Muscle layer of duodenum (tissue), 2 donors: ENCODE data around the gene C20orf202.

Experiments used
- H3K27ac ChIP-seq: one replicate; pipeline ENCODE4 v1.7.0; 2013; ENCODE audit warnings: mild to moderate bottlenecking, low read length
- H3K27me3 ChIP-seq: one replicate; pipeline ENCODE4 v1.7.0; 2013; ENCODE audit warnings: low read depth, mild to moderate bottlenecking, control low read depth, low read length
- H3K36me3 ChIP-seq, 2 donors: one replicate each; pipeline ENCODE4 v1.7.0; 2013; ENCODE audit warnings: low read length in 2 of 2, control low read depth in 1 of 2, mild to moderate bottlenecking in 1 of 2; ENCODE audit not compliant: insufficient read depth in 2 of 2, control insufficient read depth in 1 of 2
- H3K4me1 ChIP-seq, 2 donors: one replicate each; pipeline ENCODE4 v1.7.0; 2013; ENCODE audit warnings: low read length in 2 of 2, mild to moderate bottlenecking in 2 of 2, control low read depth in 1 of 2, moderate library complexity in 1 of 2; ENCODE audit not compliant: insufficient read depth in 2 of 2, control insufficient read depth in 1 of 2
- H3K4me3 ChIP-seq, 2 donors: one replicate each; pipeline ENCODE4 v1.7.0; 2013; ENCODE audit warnings: low read length in 2 of 2, low read depth in 1 of 2, mild to moderate bottlenecking in 1 of 2
- H3K9me3 ChIP-seq, 2 donors: one replicate each; pipeline ENCODE4 v1.7.0; 2013; ENCODE audit warnings: low read length in 2 of 2, control low read depth in 1 of 2, mild to moderate bottlenecking in 1 of 2; ENCODE audit not compliant: control insufficient read depth in 1 of 2
- donor health status: healthy.

Gene C20orf202

DNA sequence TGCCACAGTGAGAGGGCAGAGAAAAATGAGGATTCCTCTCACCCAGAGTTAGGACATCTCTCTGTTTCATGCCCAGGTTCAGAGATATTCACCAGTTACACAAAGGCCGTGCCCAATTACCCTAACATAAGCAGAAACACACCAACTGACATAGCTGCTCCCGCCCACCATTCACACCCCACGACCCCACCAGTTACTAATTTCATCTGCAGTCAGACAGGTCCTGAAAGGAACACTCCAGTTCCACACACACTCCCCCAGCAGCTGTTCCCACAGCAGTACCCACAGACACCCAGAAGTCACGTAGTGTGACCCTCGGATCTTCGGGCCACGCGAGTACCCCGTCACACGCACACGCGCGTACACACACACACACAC is 19.0 kb upstream of the C20orf202 start:
- Histone ChIP-seq H3K27ac (no peak overlapping the region), H3K36me3 (no peaks in the 10 kb centered on the region), H3K4me3 (peak overlapping the region in 1 of 2 donors; percentile 59), H3K9me3 (no peaks in the 10 kb centered on the region), H3K27me3 (peaks cover 11% of the 10 kb centered on the region), H3K4me1 (peaks cover 6 to 19% of the 10 kb centered on the region in 2 donors)

DNA sequence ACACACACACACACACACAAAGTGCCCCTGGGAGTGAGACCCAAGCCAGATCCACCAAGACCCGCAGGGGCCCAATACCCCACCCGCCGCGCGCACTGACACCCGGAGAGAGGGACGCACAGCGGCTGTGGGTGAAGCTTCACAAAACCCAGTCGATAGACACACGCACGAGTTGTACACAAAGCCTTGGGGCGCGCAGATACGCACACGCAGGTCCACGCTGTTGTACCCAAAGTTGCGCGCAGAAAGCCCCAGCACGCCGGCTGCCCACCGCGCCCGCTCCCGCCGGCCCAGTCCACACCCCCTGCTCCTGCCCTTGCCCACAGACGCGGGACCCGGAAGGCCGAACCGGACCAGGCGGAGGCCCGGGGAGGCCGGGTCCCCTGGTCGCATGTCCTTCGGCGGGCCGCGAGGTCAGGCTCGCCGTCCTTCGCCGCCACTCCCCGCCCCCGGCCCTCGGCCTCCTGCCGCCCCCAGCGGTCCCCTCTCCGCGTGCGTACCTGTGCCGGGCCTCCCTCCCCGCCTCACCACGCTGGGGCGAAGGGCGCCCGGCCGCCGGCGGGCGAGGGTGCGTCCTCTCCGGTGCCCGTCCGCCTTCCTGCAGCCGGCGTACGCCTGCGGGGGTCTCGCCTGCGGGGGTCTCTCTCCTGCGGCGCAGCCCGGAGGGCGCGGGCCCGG is 18.5 kb upstream of the C20orf202 start, which contains the start of gene TMEM74B:
Gene TMEM74B (minus strand): TSS at position 344 of the 678 bp plus-strand sequence. CDS start 1,180 bp downstream, outside the sequence.
- peak within 1 kb of the TSS in 1 of 2 donors; percentile 59 for H3K4me3 ChIP-seq
- peaks cover 11% of the 10 kb centered on the region for H3K27me3 ChIP-seq
- peaks cover 6 to 19% of the 10 kb centered on the region in 2 donors for H3K4me1 ChIP-seq
- no peak within 1 kb of the TSS for H3K27ac ChIP-seq
- H3K36me3 ChIP-seq, result no peaks in the 10 kb centered on the region
- H3K9me3 ChIP-seq, result no peaks in the 10 kb centered on the region

DNA sequence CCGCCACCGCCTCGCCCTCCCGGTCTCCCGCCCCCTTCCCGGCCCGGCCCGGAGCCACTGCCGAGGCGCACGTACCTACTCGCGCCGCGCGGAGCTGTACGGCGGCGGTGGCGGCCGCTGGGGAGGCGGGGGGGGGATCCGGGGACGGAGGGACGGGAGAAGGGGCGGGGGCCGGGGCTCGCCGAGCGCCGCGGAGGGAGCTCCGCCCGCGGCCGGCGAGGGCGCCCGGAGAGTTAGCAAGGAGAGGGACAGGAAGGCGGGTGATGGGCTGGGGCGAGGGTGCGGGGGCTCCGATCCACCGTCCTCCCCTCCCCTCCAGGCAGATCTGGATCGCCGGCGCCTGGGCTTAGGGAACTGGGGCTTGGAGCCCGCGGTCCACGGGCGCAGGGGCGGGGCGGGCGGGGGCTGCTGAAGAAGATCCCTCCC is 17.9 kb upstream of the C20orf202 start:
- no peak overlapping the region for H3K27ac ChIP-seq
- no peaks in the 10 kb centered on the region for H3K9me3 ChIP-seq
- no peaks in the 10 kb centered on the region for H3K36me3 ChIP-seq
- H3K27me3 ChIP-seq, result peaks cover 11% of the 10 kb centered on the region
- peak overlapping the region in 1 of 2 donors; percentile 59 for H3K4me3 ChIP-seq
- H3K4me1 ChIP-seq, result peaks cover 6 to 19% of the 10 kb centered on the region in 2 donors

DNA sequence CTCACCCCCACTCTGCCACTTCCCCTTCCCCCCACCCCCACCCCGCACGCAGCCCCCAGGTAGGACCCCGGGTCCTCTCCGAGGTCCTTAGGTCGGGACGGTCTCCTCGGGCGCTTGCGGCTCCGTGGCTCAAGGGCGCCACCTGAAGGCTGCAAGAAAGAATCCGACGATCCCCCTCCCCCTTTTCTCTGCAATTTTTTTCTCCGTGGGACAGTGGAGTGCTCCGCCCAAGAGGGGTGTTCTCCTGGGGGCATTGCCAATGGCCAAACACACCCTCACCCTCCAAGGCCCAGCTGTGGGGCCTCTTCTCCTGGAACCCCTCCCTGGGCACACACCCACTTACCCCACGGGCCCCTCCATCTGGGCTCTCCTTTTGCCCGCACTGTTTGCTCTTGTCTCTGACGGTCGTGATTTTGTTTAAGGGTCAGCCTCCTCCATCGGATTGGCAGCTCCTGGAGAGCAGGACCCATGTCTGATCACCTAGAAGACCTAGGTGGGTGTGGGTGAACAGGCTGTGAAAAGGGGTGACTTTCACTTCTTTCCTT is 17.4 kb upstream of the C20orf202 start:
- H3K27ac ChIP-seq, result no peak overlapping the region
- H3K27me3 ChIP-seq, result peaks cover 11% of the 10 kb centered on the region
- H3K4me3 ChIP-seq, result peak overlapping the region in 1 of 2 donors; percentile 59

DNA sequence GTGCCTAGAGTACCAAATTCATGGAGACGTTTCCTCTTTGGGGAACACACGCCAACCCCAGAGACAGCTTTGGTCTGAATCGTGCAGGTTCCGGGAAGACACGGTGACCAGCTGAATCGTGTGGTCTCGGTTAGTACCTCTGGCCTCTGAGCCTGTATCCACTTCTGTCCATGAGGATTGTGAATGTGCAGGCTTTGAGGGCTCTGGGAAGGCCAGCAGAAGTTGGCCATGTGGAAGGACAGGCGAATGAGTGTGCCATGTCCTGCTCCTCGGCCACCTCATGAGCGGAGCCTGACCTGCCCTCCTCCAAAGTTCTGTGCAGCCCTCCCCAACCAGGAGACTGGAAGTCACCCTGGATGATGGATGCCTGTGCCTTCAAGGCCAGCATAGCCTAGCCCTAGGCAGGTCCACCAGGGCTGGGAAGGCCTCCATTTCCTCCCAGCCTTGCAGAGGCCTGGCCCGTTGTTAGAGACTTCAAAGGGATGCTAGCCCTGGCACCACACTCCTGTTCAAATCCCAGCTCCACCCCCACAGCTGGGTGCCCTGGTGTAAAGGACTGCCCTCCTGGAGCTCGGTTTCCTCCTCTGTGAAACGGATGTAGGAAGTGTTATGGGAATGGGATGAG is 16.8 kb upstream of the C20orf202 start:
- Histone ChIP-seq H3K4me3 (no peak overlapping the region), H3K27ac (no peak overlapping the region)

More for the DNA sequence above, 17.4 kb upstream of the C20orf202 start:
- Histone ChIP-seq H3K36me3 (no peaks in the 10 kb centered on the region), H3K9me3 (no peaks in the 10 kb centered on the region), H3K4me1 (peaks cover 6 to 19% of the 10 kb centered on the region in 2 donors)

DNA sequence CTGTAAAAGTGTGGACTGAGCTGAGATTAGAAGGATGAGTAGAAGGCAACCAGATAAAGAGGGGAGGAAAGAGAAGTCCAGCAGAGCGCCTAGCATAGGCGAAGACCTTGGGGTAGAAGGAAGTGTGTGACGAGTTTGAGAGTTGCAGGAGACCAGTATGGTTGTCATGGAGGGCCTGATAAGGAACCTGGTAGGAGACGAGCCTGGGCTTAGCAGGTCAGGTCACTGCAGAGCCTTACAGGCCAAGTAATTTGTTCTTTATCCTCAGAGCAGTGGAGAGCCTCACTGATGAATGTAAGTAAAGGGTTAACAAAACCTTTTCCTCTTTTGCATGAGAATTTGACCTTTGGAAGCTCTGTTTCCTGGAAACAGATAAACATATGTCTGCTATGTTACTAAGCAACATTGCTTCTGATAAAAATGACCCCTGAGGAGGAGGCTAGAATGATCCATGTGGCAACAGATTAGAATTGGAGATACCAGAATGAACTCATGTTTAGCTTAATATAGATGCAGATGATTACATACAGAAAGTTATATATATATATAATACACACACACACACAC is 15.6 kb upstream of the C20orf202 start:
- Histone ChIP-seq H3K27me3 (peaks cover 11% of the 10 kb centered on the region), H3K4me1 (peaks cover 6 to 19% of the 10 kb centered on the region in 2 donors), H3K36me3 (no peaks in the 10 kb centered on the region), H3K4me3 (no peak overlapping the region), H3K9me3 (no peaks in the 10 kb centered on the region), H3K27ac (peak overlapping the region; percentile 0)

More for the DNA sequence above, 16.8 kb upstream of the C20orf202 start:
- Histone ChIP-seq H3K4me1 (peaks cover 6 to 19% of the 10 kb centered on the region in 2 donors), H3K36me3 (no peaks in the 10 kb centered on the region), H3K27me3 (peaks cover 11% of the 10 kb centered on the region), H3K9me3 (no peaks in the 10 kb centered on the region)

DNA sequence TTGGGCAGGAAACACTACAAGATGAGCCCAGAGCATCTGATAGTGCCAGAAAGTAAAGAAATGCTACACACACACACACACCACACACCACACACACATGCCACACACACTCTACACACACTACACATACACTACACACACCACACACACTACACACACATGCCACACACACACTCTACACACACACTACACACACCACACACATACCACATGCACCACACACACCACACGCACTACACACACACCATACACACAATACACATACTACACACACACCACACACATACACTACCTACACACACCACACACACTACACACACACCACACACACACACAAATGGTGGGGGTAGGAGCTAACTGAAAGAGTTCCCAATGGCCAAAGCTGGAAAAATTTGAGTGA is 14.9 kb upstream of the C20orf202 start:
- Histone ChIP-seq H3K36me3 (no peaks in the 10 kb centered on the region), H3K4me1 (peaks cover 6 to 19% of the 10 kb centered on the region in 2 donors), H3K9me3 (no peaks in the 10 kb centered on the region), H3K4me3 (no peak overlapping the region), H3K27me3 (peaks cover 11% of the 10 kb centered on the region), H3K27ac (no peak overlapping the region)

DNA sequence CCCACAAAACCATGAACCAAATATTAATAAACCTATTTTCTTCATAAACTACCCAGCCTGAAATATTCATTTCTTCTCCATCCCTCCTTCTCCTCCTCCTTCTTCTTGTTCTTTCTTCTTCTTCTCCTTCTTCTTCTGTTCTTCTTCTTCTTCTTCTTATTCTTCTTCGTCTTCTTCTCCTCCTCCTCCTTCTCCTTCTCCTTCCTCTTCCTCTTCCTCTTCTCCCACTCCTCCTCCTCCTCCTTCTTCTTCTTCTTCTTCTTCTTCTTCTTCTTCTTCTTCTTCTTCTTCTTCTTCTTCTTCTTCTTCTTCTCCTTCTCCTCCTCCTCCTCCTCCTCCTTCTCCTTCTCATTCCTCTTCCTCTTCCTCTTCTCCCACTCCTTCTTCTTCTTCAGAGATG is 13.4 kb upstream of the C20orf202 start:
- Histone ChIP-seq H3K4me3 (no peak overlapping the region), H3K4me1 (peaks cover 6 to 14% of the 10 kb centered on the region in 2 donors), H3K36me3 (no peaks in the 10 kb centered on the region), H3K27me3 (peaks cover 7% of the 10 kb centered on the region), H3K27ac (no peak overlapping the region), H3K9me3 (no peaks in the 10 kb centered on the region)

DNA sequence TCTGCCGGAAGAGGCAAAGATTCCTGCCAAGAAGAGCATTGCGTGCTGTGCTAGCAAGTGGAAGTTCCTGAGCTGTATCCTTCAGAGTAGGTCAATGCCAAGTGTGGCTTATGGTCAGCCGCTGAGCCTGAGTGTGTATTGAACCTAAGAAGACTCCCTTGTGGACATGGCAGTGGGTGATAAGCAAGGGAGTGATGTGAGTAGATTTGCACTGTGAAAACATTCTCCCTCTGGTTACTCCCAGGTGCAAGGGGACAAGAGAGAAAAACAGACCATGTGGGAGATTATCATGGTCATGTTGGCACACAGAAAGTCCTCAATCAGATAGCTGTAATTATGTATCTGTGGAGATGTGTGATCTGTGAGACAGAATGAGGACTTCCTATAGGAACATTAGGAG is 12.4 kb upstream of the C20orf202 start:
- Histone ChIP-seq H3K36me3 (no peaks in the 10 kb centered on the region), H3K27me3 (peaks cover 7% of the 10 kb centered on the region), H3K4me1 (peaks cover 6 to 8% of the 10 kb centered on the region in 2 donors), H3K27ac (no peak overlapping the region), H3K4me3 (no peak overlapping the region), H3K9me3 (no peaks in the 10 kb centered on the region)

DNA sequence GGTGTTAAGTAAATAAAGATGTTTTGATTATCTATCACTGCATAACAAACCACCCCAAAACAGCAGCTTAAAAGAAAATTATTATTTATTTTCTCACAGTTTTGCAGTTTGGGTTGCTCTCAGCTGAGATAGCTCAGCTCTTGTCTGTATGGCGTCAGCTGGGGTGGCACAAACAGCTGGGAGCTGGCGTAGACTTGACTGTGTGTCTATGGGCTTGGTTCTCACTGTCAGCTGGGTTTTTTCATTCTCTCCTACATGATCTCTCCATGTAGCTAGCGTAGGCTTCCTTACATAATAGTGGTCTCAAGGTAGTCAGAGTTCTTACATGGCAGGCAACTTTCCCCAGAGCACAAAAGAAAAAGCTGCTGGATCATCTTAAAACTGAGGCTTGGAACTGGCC is 12.0 kb upstream of the C20orf202 start:
- Histone ChIP-seq H3K9me3 (no peaks in the 10 kb centered on the region), H3K27me3 (peaks cover 3% of the 10 kb centered on the region), H3K4me1 (peaks cover 2 to 5% of the 10 kb centered on the region in 2 donors), H3K27ac (no peak overlapping the region), H3K4me3 (no peak overlapping the region), H3K36me3 (no peaks in the 10 kb centered on the region)

DNA sequence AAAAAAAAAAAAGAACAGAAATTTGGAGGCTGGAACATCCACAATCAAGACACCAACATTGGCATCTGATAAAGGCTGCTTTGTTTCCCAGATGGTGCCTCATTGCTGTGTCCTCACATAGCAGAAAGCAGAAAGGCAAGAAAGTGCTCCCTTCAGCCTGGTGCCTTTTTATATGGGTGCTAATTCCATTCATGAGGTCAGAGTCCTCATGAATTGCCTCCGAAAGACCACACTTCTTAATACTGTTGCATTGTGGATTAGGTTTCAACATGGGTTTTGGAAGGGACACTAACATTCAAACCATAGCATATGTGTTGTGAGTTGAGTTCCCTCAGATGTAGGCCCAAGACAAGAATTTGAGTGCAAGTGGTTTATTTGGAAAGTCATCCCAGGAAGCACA is 8.0 kb upstream of the C20orf202 start:
- Histone ChIP-seq H3K4me3 (no peak overlapping the region), H3K27ac (no peak overlapping the region), H3K36me3 (no peaks in the 10 kb centered on the region), H3K27me3 (no peaks in the 10 kb centered on the region), H3K4me1 (no peaks in the 10 kb centered on the region), H3K9me3 (no peaks in the 10 kb centered on the region)
